Natural killer cell (primary cell): ENCODE data around the gene ZC3H7B. TPM values are rescaled to one million over a fixed set of nuclear protein-coding genes. Genes with fewer than 3 reads are reported as not detected.
A peak's percentile ranks its signal among the peaks of the same experiment; 100 is the strongest.

Experiments
- ATAC-seq, 3 donors: fragments of 150-1000 bp in 2 of 3; fragments of 200-7000 bp in 1 of 3; cut with Tn5 transposase; 1 replicate in 1 of 3; 2 replicates in 2 of 3; pipeline ENCODE4 v1.10.0; 2021; ENCODE audit warnings: mild to moderate bottlenecking in 2 of 3, moderate library complexity in 2 of 3
- DNase-seq, 2 donors: peaks; one replicate each; pipeline versions ENCODE4 v3.0.0 to v3.0.0-alpha.2; 2013 to 2021; ENCODE audit warnings: mixed read lengths in 1 of 2
- H3K27ac ChIP-seq: one replicate; pipeline ENCODE4 v1.5.1; 2013; ENCODE audit warnings: mild to moderate bottlenecking, low read length
- H3K27me3 ChIP-seq: one replicate; pipeline ENCODE4 v1.6.1; 2013; ENCODE audit warnings: low read length; ENCODE audit not compliant: control insufficient read depth, insufficient read depth
- H3K36me3 ChIP-seq: one replicate; pipeline ENCODE4 v1.6.1; 2013; ENCODE audit warnings: low read length; ENCODE audit not compliant: control insufficient read depth, insufficient read depth
- H3K4me1 ChIP-seq: one replicate; pipeline ENCODE4 v1.6.1; 2013; ENCODE audit warnings: low read length; ENCODE audit not compliant: control insufficient read depth, insufficient read depth
- H3K4me3 ChIP-seq: one replicate; pipeline ENCODE4 v1.5.1; 2013; ENCODE audit warnings: low read length
- H3K9me3 ChIP-seq: one replicate; pipeline ENCODE4 v1.6.1; 2013; ENCODE audit warnings: low read length; ENCODE audit not compliant: control insufficient read depth, insufficient read depth
- H3K27ac Mint-ChIP-seq, 2 donors: one replicate each; pipeline ENCODE4 v1.8.0; 2022; ENCODE audit warnings: mild to moderate bottlenecking in 2 of 2, mixed read lengths in 2 of 2, moderate library complexity in 1 of 2
- H3K27me3 Mint-ChIP-seq, 2 donors: one replicate each; pipeline ENCODE4 v1.8.0; 2022; ENCODE audit warnings: low read depth in 2 of 2, mixed read lengths in 2 of 2
- H3K36me3 Mint-ChIP-seq: one replicate; pipeline ENCODE4 v1.8.0; 2022; ENCODE audit warnings: mixed read lengths
- H3K4me1 Mint-ChIP-seq, 2 donors: one replicate each; pipeline ENCODE4 v1.8.0; 2022; ENCODE audit warnings: mixed read lengths in 2 of 2
- H3K4me3 Mint-ChIP-seq: one replicate; pipeline ENCODE4 v1.8.0; 2022; ENCODE audit warnings: mild to moderate bottlenecking, moderate library complexity, mixed read lengths
- H3K9me3 Mint-ChIP-seq, 2 donors: one replicate each; pipeline ENCODE4 v1.8.0; 2022; ENCODE audit warnings: mixed read lengths in 2 of 2
- CTCF ChIP-seq: fragments of 200-600 bp; IDR thresholded peaks from one replicate; pipeline ENCODE4 v1.8.0; 2022; ENCODE audit warnings: antibody characterized with exemption
- WGBS: methylation state at CpG from one replicate; pipeline ENCODE4 v1.1.7; 2013; ENCODE audit warnings: missing lambda C conversion rate; ENCODE audit not compliant: insufficient coverage; 5-methylcytosine and 5-hydroxymethylcytosine counted together
- intact Hi-C: fragments of 100-400 bp; cut with micrococcal nuclease; formaldehyde crosslinking; loops from one replicate; pipeline ENCODE4 v1.14.2; 2022
- total RNA-seq, 4 donors: library from RNA; stranded (reverse); fragments of 120-200 nt in 1 of 4; gene quantifications; one replicate each; pipeline versions ENCODE4 v1.2.3 to v1.2.4, GENCODE V29; 2013 to 2022

Gene ZC3H7B
- total RNA-seq, 3 donors from 2014 or later (not counting 1 experiment from before 2014, with no cell fraction given): 33.9 to 40.3 (median 38.3) TPM

GRCh38 chr22:41324821-41325528 is 23.6 kb downstream of the ZC3H7B start:
- Histone ChIP-seq H3K27ac (no peak overlapping the region), H3K27me3 (no peaks in the 10 kb centered on the region), H3K9me3 (no peaks in the 10 kb centered on the region), H3K4me1 (no peaks in the 10 kb centered on the region), H3K36me3 (peaks cover 45% of the 10 kb centered on the region), H3K4me3 (no peak overlapping the region)
- Mint-ChIP-seq H3K27me3 (no peaks in the 10 kb centered on the region), H3K9me3 (no peaks in the 10 kb centered on the region), H3K27ac (peak overlapping the region in 1 of 2 donors; percentile 68), H3K36me3 (no peaks in the 10 kb centered on the region), H3K4me1 (peaks cover 6 to 12% of the 10 kb centered on the region in 2 donors), H3K4me3 (no peak overlapping the region)
- no peak for ATAC-seq
- intact Hi-C loops: no loop called here
- WGBS: 95% methylated on average over 5 of the region's 5 CpGs
- TF ChIP-seq CTCF: no peak
- no peak for DNase-seq

GRCh38 chr22:41327124-41327523 is 25.8 kb downstream of the ZC3H7B start:
- H3K4me1 Mint-ChIP-seq: peaks cover 6 to 12% of the 10 kb centered on the region in 2 donors
- no peaks in the 10 kb centered on the region for H3K36me3 Mint-ChIP-seq
- WGBS: 95% methylated on average over 16 of the region's 16 CpGs
- DNase-seq (no peak), ATAC-seq (no peak)
- TF ChIP-seq CTCF: no peak
- no peaks in the 10 kb centered on the region for H3K27me3 Mint-ChIP-seq
- no peaks in the 10 kb centered on the region for H3K9me3 Mint-ChIP-seq
- intact Hi-C loops: no loop called here
- H3K4me3 Mint-ChIP-seq: no peak overlapping the region
- H3K36me3 ChIP-seq: peaks cover 57% of the 10 kb centered on the region
- no peaks in the 10 kb centered on the region for H3K4me1 ChIP-seq
- H3K27me3 ChIP-seq: no peaks in the 10 kb centered on the region
- no peaks in the 10 kb centered on the region for H3K9me3 ChIP-seq
- H3K27ac ChIP-seq: no peak overlapping the region
- H3K27ac Mint-ChIP-seq: peak overlapping the region in 1 of 2 donors; percentile 70
- H3K4me3 ChIP-seq: no peak overlapping the region

- intact Hi-C loops: no loop called here
- H3K27me3 Mint-ChIP-seq: no peaks in the 10 kb centered on the region
- no peaks in the 10 kb centered on the region for H3K27me3 ChIP-seq
- H3K4me1 ChIP-seq: no peaks in the 10 kb centered on the region
- H3K4me1 Mint-ChIP-seq: peaks cover 0 to 7% of the 10 kb centered on the region in 2 donors
- H3K4me3 ChIP-seq: no peak overlapping the region
- DNase-seq (no peak), ATAC-seq (no peak)
- no peak for TF ChIP-seq CTCF
- H3K9me3 ChIP-seq: no peaks in the 10 kb centered on the region
- no peak overlapping the region for H3K27ac ChIP-seq
- H3K27ac Mint-ChIP-seq: no peak overlapping the region
- WGBS: 96% methylated on average over 7 of the region's 7 CpGs
- H3K4me3 Mint-ChIP-seq: no peak overlapping the region
- peaks cover 63% of the 10 kb centered on the region for H3K36me3 ChIP-seq
- no peaks in the 10 kb centered on the region for H3K36me3 Mint-ChIP-seq
- H3K9me3 Mint-ChIP-seq: no peaks in the 10 kb centered on the region
These were observed 28.8 kb downstream of the ZC3H7B start for GRCh38 chr22:41330169-41330568.
